GM06990 (cell line): ENCODE results near the gene MAGEB16.

ENCODE experiments used
- DNase-seq: peaks from one replicate; pipeline ENCODE4 v3.0.0-alpha.2; 2011; ENCODE audit not compliant: insufficient read length; ENCODE audit errors: extremely low read depth
- H3K27me3 ChIP-seq: replicated peaks from 2 replicates; pipeline ENCODE4 v1.6.0; 2011; ENCODE audit warnings: low read length; ENCODE audit not compliant: control insufficient read depth, insufficient read depth
- H3K36me3 ChIP-seq: 2 replicates; pipeline ENCODE4 v1.5.1; 2011; ENCODE audit warnings: low read length; ENCODE audit not compliant: control insufficient read depth, insufficient read depth
- H3K4me3 ChIP-seq: replicated peaks from 2 replicates; pipeline ENCODE4 v1.5.1; 2011; ENCODE audit warnings: low read depth, mild to moderate bottlenecking, control low read depth, low read length
- TF ChIP-seq, protein P1 (sequence below): IDR thresholded peaks from 2 replicates; pipeline ENCODE4 v1.5.1; 2011; ENCODE audit warnings: low read length, control low read depth, mild to moderate bottlenecking, inconsistent platforms; ENCODE audit not compliant: insufficient read depth, poor library complexity, severe bottlenecking

Gene MAGEB16

DNA sequence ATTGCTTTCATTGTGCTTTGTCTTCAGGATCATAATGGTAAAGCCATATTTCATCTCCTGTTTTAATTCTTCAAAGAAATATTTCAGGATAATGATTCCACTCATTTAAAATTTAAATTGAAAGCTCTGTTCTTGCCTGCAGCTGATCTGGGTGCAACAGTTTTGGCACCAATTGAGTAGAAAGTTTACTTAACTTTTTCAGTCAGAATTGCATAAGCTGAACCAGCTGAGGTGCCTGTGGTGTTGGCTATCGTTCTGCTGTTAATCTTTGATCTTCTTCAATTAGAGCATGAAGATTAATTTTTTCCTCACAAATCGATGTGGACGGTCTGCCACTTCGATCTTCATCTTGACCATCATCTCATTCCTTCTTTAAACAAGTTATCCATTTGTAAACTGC lies 49.6 kb downstream of the MAGEB16 start:
- no peak for DNase-seq
- Histone ChIP-seq H3K4me3 (no peak overlapping the region), H3K36me3 (no peaks in the 10 kb centered on the region), H3K27me3 (no peaks in the 10 kb centered on the region)
- TF ChIP-seq, protein P1, sequence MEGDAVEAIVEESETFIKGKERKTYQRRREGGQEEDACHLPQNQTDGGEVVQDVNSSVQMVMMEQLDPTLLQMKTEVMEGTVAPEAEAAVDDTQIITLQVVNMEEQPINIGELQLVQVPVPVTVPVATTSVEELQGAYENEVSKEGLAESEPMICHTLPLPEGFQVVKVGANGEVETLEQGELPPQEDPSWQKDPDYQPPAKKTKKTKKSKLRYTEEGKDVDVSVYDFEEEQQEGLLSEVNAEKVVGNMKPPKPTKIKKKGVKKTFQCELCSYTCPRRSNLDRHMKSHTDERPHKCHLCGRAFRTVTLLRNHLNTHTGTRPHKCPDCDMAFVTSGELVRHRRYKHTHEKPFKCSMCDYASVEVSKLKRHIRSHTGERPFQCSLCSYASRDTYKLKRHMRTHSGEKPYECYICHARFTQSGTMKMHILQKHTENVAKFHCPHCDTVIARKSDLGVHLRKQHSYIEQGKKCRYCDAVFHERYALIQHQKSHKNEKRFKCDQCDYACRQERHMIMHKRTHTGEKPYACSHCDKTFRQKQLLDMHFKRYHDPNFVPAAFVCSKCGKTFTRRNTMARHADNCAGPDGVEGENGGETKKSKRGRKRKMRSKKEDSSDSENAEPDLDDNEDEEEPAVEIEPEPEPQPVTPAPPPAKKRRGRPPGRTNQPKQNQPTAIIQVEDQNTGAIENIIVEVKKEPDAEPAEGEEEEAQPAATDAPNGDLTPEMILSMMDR: no peak
